Activated CD8-positive, alpha-beta memory T cell treated with anti-CD3 and anti-CD28 coated beads, Interleukin-2, amount 50 U/mL, for 24 hours (primary cell): ENCODE data around the gene XRN2.
"Not testable (repeated sequence)": the region's sequence is repeated elsewhere in the genome, so short reads cannot be mapped to it uniquely, and the experiment has no call there.

Experiments
- DNase-seq: peaks from one replicate; pipeline ENCODE4 v3.0.0-alpha.2; 2020; ENCODE audit errors: extremely low read depth

The XRN2 gene

GRCh38 chr20:21344206-21344900 is 41.2 kb downstream of the XRN2 start:
- no peak for DNase-seq

- no peak for DNase-seq
Observed at GRCh38 chr20:21344961-21345360, 41.8 kb downstream of the XRN2 start.

- DNase-seq = no peak
Observed at GRCh38 chr20:21352703-21353102, 49.6 kb downstream of the XRN2 start.

- no peak for DNase-seq
Observed at GRCh38 chr20:21353236-21353635, 50.1 kb downstream of the XRN2 start.

GRCh38 chr20:21355981-21356380 is 52.9 kb downstream of the XRN2 start:
- no peak for DNase-seq

- DNase-seq = no peak
Observed at GRCh38 chr20:21356386-21356785, 53.3 kb downstream of the XRN2 start.

- DNase-seq = no peak
Observed at GRCh38 chr20:21357844-21358243, 54.7 kb downstream of the XRN2 start.

GRCh38 chr20:21358737-21359136 is 55.6 kb downstream of the XRN2 start:
- DNase-seq = no peak

- DNase-seq = no peak
Observed at GRCh38 chr20:21360705-21361104, 57.6 kb downstream of the XRN2 start.

GRCh38 chr20:21361266-21361665 is 58.1 kb downstream of the XRN2 start:
- DNase-seq = no peak

- no peak for DNase-seq
Observed at GRCh38 chr20:21364413-21364812, 61.3 kb downstream of the XRN2 start.

GRCh38 chr20:21365771-21366170 is 62.6 kb downstream of the XRN2 start:
- DNase-seq = no peak

GRCh38 chr20:21366273-21366672 is 63.1 kb downstream of the XRN2 start:
- DNase-seq = not testable (repeated sequence)

- DNase-seq = no peak
Observed at GRCh38 chr20:21368791-21369190, 65.7 kb downstream of the XRN2 start.

- DNase-seq = no peak
Observed at GRCh38 chr20:21371193-21371592, 68.1 kb downstream of the XRN2 start.

GRCh38 chr20:21372016-21372415 is 68.9 kb downstream of the XRN2 start:
- no peak for DNase-seq

GRCh38 chr20:21373436-21373835 is 70.3 kb downstream of the XRN2 start:
- no peak for DNase-seq

- no peak for DNase-seq
Observed at GRCh38 chr20:21376626-21377025, 73.5 kb downstream of the XRN2 start.

GRCh38 chr20:21377701-21378100 is 74.6 kb downstream of the XRN2 start:
- DNase-seq = no peak

GRCh38 chr20:21378259-21378658 is 75.1 kb downstream of the XRN2 start:
- DNase-seq = no peak

GRCh38 chr20:21380711-21381110 is 77.6 kb downstream of the XRN2 start:
- DNase-seq = no peak

GRCh38 chr20:21381619-21382018 is 78.5 kb downstream of the XRN2 start:
- no peak for DNase-seq

- no peak for DNase-seq
Observed at GRCh38 chr20:21384308-21384892, 81.3 kb downstream of the XRN2 start.

- DNase-seq = no peak
Observed at GRCh38 chr20:21386111-21386510, 83.0 kb downstream of the XRN2 start.
